ENCODE data around the gene MRAS.

GRCh38 chr3:138390582-138390932 is 42.2 kb downstream of the MRAS start:
- TF ChIP-seq, protein P1, sequence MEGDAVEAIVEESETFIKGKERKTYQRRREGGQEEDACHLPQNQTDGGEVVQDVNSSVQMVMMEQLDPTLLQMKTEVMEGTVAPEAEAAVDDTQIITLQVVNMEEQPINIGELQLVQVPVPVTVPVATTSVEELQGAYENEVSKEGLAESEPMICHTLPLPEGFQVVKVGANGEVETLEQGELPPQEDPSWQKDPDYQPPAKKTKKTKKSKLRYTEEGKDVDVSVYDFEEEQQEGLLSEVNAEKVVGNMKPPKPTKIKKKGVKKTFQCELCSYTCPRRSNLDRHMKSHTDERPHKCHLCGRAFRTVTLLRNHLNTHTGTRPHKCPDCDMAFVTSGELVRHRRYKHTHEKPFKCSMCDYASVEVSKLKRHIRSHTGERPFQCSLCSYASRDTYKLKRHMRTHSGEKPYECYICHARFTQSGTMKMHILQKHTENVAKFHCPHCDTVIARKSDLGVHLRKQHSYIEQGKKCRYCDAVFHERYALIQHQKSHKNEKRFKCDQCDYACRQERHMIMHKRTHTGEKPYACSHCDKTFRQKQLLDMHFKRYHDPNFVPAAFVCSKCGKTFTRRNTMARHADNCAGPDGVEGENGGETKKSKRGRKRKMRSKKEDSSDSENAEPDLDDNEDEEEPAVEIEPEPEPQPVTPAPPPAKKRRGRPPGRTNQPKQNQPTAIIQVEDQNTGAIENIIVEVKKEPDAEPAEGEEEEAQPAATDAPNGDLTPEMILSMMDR (IDR thresholded peaks at IDR 0.05) = no peak
- no peak for TF ChIP-seq EP300 (IDR thresholded peaks at IDR 0.05)

Data from esophagus muscularis mucosa (tissue), 3 donors.